ENCODE data around the gene TGIF1.

Gene TGIF1

DNA sequence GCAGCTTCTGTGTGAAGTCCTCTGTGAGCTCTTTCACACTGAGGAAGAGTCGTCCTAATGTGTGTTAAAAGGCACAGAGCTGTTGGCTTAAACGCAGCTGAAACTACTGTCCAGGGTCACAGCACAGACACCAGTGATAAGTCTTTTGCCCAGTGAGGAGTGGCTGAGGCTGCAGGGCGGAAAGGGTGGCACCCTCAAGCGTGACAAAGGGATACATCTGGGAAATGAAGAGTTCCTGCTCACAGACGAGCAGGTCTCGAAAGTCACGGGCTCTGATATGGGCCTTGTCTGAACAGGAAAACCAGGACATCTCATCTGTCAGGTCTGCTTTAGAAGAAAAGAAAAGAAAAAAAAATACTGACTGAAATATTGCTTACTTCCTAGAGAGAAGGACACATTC lies 36.5 kb downstream of the TGIF1 start:
- DNase-seq: no peak

GRCh38 chr18:3489462-3489861 lies 39.5 kb downstream of the TGIF1 start:
- DNase-seq: no peak

DNA sequence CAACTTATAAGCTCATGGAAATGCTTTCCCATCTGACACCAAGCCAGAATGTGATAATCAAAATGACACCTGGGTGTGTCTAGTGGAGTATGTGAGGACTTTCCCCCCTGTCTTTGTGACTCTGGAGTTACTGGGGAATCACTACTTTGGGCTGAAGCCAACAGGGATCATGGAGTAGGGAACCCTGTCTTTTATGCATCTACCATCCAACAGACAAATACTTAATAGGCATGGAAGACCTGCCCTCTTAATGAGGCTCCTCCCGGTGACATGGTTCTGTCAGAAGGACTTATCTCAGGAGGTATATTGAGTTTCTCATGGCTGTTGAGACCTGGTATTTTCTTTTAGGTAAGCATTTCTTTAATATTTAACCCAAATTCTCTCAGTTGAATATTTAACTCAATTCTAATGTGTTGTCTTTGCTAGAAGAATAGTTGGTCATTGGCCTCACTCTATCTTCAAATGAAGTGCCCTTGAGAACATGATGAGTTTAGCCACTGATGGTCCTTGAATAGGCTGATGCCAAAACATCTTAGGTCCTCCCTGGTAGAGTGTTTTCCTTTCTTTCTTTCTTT lies 42.1 kb downstream of the TGIF1 start:
- DNase-seq: no peak

GRCh38 chr18:3492721-3493120 lies 42.7 kb downstream of the TGIF1 start:
- no peak for DNase-seq

DNA sequence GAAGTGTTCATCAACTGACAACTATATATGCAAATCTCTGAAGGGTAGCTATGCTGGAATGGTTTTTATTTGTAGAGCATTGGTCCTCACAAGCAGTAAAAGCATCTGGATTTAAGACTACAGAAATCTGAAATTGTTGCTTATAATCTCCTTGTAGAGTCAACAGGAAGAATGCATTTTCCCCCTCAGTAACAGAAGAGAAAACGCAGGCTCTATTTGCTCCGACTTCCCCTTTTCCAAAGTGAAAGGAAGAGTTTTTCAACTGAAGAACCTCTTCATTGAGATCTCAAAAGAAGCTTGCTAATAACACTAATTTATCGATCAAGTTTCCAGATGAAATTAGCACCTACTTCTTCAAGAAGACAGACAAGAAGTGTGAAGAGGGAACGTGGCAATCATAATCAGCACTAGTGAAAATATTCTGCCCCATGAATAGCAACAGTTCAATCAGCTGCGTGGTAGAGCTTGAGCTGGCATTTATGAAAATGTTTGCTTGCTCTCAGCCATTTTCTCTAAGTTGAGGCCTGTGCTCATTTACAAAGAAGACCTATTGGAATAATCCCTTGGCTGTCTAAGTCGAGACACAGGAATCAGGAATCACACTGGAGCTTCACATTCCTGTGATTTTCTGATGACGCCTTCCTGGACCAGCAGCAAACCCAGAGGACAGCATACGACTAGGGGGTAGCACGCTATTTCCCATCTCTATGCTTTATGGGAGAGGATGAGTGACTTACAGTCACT lies 43.7 kb downstream of the TGIF1 start:
- no peak for DNase-seq

- no peak for DNase-seq
Observed at GRCh38 chr18:3494245-3494526, 44.2 kb downstream of the TGIF1 start.

DNA sequence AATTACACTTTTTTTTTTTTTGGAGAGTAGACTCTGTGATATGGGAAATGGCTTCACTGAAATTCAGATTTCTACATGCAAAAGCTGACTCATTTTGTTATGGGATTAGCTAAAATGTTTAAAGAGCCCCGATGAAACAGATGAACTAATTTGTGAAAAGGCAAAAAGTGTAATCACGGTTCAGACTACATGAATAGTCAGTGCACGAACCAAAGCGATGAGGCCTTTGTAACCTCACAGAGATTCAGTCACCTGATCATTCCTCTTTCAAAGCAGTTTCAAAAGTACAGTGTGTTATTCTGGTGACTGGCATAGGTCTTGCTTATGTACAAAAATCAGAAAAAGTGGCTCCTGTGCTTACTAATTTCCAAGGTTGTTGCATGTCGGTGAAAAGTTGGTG lies 44.6 kb downstream of the TGIF1 start:
- DNase-seq: no peak

GRCh38 chr18:3495691-3496430 lies 45.9 kb downstream of the TGIF1 start:
- DNase-seq: no peak

DNA sequence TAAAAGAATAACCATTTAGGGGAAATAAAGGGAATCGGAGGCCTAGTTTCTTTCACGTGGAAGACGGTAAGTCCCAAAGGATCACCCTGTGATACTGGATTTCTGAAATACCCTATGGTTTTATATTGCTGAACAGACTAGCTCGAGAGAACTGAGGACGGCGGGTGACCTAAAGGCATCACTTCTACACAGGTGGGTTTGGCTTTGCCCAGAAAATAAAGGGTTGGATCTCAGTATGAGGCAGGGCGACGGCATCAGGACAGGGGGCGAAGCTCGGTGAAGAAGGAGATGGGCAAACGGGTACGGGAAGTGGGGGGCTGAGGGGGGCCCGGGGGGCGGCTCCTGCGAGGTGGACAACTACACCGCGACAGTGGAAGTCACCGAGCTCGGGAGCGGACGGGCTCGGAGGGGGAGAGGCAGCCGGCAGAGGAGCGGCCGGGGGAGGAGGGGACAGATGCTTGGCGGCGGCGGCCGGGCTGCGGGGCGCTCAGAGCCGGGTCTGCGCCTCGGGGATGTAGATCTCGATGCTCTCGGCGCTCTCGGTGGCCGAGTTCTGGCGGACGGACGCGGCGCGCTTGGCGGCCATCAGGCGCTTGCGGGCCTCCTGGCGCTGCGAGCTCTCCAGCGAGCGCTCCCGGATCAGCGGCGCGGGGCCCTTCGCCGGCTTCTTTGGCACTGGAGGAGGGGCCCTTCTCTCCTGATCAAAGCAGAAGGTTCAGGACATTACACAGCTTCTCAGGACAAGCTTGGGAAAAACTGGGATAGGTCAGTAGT lies 48.9 kb downstream of the TGIF1 start:
- DNase-seq: peak; percentile 1

DNA sequence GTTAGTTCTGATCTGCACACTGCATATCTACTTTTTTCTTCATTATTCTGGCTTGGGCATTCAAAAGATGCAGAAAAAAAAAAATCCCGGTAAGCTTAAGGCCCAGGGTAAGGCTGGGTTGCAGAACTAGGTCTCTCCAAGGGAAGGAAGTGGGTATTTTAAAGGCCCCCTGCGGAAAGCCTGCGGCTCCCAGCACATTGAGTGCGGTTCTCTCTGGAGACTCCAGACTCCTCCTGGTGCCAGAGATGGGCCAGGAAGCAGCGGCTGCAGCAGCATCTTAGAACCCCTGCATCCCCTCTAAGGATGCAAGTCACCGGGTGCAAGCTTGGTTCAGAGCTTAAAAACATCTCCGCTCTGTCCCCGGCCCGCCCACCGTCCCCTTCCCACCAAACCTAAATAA lies 49.5 kb downstream of the TGIF1 start:
- no peak for DNase-seq

DNA sequence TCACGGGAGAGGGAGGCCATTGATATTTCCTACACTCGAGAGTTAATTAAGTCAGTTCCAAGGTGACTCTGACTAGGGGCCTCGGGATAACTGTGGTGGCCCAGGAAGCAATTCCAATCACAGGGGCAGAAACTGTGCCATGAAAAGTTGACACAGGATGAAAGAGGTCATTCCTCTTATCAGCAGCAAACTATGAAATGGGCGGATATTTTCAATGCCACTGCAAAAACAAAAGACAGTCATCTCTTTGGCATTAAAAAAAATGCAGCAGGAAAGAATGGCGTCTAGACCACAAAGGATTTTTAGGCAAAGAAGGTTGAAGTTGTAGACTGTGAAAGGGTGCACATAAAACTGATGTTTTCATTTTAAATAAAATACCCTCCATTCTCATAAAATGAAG lies 50.0 kb downstream of the TGIF1 start:
- no peak for DNase-seq

DNA sequence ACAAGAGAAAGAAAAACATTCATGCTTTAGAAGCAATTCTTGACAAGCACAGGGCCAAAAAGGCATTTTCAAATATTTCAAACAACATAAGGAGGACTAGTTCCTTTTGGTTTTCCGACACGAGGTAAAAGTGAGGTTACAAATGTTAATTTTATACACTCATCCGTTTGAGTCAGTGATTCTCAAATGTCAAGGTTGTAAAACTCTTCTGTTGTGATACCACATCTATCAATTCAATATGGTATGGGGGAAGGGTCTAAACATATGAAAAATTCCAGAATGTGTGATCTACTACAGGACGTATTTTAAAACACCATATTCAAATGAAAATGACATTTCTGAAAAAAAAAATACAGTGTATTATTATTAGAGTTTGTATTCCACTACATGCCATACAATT lies 52.7 kb downstream of the TGIF1 start:
- no peak for DNase-seq

GRCh38 chr18:3504637-3505036 lies 54.7 kb downstream of the TGIF1 start:
- no peak for DNase-seq

DNA sequence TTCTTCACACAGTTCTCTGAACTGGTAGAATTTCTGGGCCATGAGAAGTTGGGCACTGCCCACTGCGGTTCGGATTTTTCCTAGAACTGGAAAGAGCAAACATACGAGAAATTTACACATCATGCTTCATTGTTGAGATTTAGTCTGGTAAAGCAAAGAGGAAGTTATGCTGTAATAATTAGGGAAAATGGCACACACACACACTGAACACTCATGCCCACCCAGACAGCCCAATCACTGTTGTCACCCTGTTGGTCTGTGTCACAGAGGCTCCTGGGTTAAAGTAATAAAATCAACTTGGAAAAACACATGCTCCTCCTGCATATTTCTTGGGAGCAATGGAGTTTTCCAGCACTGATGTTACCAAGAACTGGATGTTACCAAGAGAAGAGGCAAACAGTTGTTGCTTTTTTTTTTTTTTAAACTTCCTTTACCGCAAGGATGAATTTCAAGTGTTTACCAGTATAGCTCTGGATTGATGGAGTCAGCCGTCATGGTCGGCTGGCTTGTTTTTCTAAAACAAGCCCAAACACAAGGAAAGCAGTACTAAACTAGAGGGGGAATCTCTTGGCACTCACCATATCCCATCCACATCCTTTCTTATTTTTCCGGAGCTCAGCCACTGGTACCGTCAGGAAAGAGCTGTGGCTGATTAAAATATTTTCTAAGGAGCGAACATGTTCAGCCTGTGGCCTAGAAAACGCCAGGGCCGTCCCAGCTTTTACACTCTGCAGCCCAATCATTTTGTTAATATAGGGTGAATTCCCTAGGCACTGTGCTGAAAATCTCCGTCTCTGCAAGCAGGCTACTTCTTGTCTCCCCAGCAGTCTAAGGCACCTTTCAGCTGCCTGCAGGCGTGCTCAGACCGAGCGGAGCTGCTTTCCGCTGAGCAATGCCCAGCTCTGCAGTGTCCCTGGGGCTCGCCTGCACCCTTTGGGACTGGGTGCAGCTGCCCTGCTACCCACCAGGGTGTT lies 58.9 kb downstream of the TGIF1 start:
- DNase-seq: no peak

All from T-helper 9 cell (primary cell).